Measurements from ENCODE around the gene ZC3H10.
"Not testable (repeated sequence)": the region's sequence is repeated elsewhere in the genome, so short reads cannot be mapped to it uniquely, and the experiment has no call there.

ZC3H10 gene

GRCh38 chr12:56117778-56118687 lies at the start of gene ZC3H10:
Gene ZC3H10, plus strand, starts transcription at chr12:56118266. Its CDS starts 2,297 bp downstream, at chr12:56120563.
- peak; percentile 85 for DNase-seq (ENCODE audit: low spot score)

GRCh38 chr12:56071648-56072047 lies 46.4 kb upstream of the ZC3H10 start:
- DNase-seq (ENCODE audit: low spot score): no peak

GRCh38 chr12:56074396-56074795 lies 43.7 kb upstream of the ZC3H10 start:
- DNase-seq (ENCODE audit: low spot score): no peak

- DNase-seq (ENCODE audit: low spot score): not testable (repeated sequence)
These were observed 40.1 kb upstream of the ZC3H10 start for GRCh38 chr12:56077966-56078365.

GRCh38 chr12:56078427-56078826 lies 39.6 kb upstream of the ZC3H10 start:
- DNase-seq (ENCODE audit: low spot score): no peak

GRCh38 chr12:56078931-56079722 lies 38.9 kb upstream of the ZC3H10 start:
- peak; percentile 92 for DNase-seq (ENCODE audit: low spot score)

GRCh38 chr12:56079723-56080555 lies 38.1 kb upstream of the ZC3H10 start, which contains the start of gene ERBB3:
Gene ERBB3, plus strand, starts transcription at chr12:56080165. Its CDS starts 136 bp downstream, at chr12:56080301.
- DNase-seq (ENCODE audit: low spot score): peak; percentile 91

- peak; percentile 75 for DNase-seq (ENCODE audit: low spot score)
These were observed 37.4 kb upstream of the ZC3H10 start for GRCh38 chr12:56080556-56081138.

GRCh38 chr12:56081393-56082347 lies 36.4 kb upstream of the ZC3H10 start:
- peak; percentile 88 for DNase-seq (ENCODE audit: low spot score)

- no peak for DNase-seq (ENCODE audit: low spot score)
These were observed 35.7 kb upstream of the ZC3H10 start for GRCh38 chr12:56082382-56082781.

GRCh38 chr12:56082967-56083366 lies 35.1 kb upstream of the ZC3H10 start:
- DNase-seq (ENCODE audit: low spot score): no peak

GRCh38 chr12:56084958-56085543 lies 33.0 kb upstream of the ZC3H10 start:
- peak; percentile 55 for DNase-seq (ENCODE audit: low spot score)

GRCh38 chr12:56086096-56086495 lies 32.0 kb upstream of the ZC3H10 start:
- no peak for DNase-seq (ENCODE audit: low spot score)

GRCh38 chr12:56086608-56087007 lies 31.5 kb upstream of the ZC3H10 start:
- no peak for DNase-seq (ENCODE audit: low spot score)

GRCh38 chr12:56087220-56087619 lies 30.8 kb upstream of the ZC3H10 start:
- no peak for DNase-seq (ENCODE audit: low spot score)

GRCh38 chr12:56097738-56098137 lies 20.3 kb upstream of the ZC3H10 start:
- DNase-seq (ENCODE audit: low spot score): no peak

- DNase-seq (ENCODE audit: low spot score): no peak
These were observed 19.5 kb upstream of the ZC3H10 start for GRCh38 chr12:56098592-56098991.

- DNase-seq (ENCODE audit: low spot score): no peak
These were observed 18.3 kb upstream of the ZC3H10 start for GRCh38 chr12:56099787-56100186.

- no peak for DNase-seq (ENCODE audit: low spot score)
These were observed 17.0 kb upstream of the ZC3H10 start for GRCh38 chr12:56101045-56101444.

- no peak for DNase-seq (ENCODE audit: low spot score)
These were observed 15.4 kb upstream of the ZC3H10 start for GRCh38 chr12:56102683-56103065.

All from HuH-7 (cell line).